WTC11 (cell line): ENCODE measurements around the gene KIF19. TPM values are rescaled to one million over a fixed set of nuclear protein-coding genes. Genes with fewer than 3 reads are reported as not detected.

ENCODE experiments used
- ATAC-seq: fragments of 200-7000 bp; cut with Tn5 transposase; 2 replicates; pipeline ENCODE4 v1.10.0; 2021; ENCODE audit warnings: mild to moderate bottlenecking, moderate library complexity
- CTCF ChIA-PET: fragments of 300-600 bp; sonication (Branson Sonifier 250); formaldehyde crosslinking; loops from one replicate; lab custom pipeline; 2021; ENCODE audit warnings: antibody characterized with exemption; lab: Charles Lee
- POLR2A ChIA-PET: fragments of 350-600 bp; sonication (Branson Sonifier 250); formaldehyde crosslinking; loops from one replicate; lab custom pipeline; 2021; ENCODE audit warnings: antibody characterized with exemption; lab: Charles Lee
- DNase-seq: peaks from one replicate; pipeline ENCODE4 v3.0.0; 2021; ENCODE audit warnings: low spot score
- H3K27ac Mint-ChIP-seq: 2 replicates; pipeline ENCODE4 v1.8.0; 2021; ENCODE audit warnings: mixed read lengths
- H3K27me3 Mint-ChIP-seq: 2 replicates; pipeline ENCODE4 v1.8.0; 2021; ENCODE audit warnings: low read depth, mild to moderate bottlenecking, moderate library complexity, mixed read lengths
- H3K36me3 Mint-ChIP-seq: 2 replicates; pipeline ENCODE4 v1.8.0; 2021; ENCODE audit warnings: mixed read lengths
- H3K4me1 Mint-ChIP-seq: 2 replicates; pipeline ENCODE4 v1.8.0; 2022; ENCODE audit warnings: mixed read lengths
- H3K4me3 Mint-ChIP-seq: 2 replicates; pipeline ENCODE4 v1.8.0; 2021; ENCODE audit warnings: mild to moderate bottlenecking, moderate library complexity, mixed read lengths
- H3K9me3 Mint-ChIP-seq: 2 replicates; pipeline ENCODE4 v1.8.0; 2021; ENCODE audit warnings: mixed read lengths
- ARID4B ChIP-seq: sonication (generic); formaldehyde crosslinking; IDR thresholded peaks from 2 replicates; pipeline ENCODE4 v1.8.0; 2023; ENCODE audit warnings: missing genetic modification reagents, mild to moderate bottlenecking, borderline replicate concordance
- E2F1 ChIP-seq: sonication (generic); formaldehyde crosslinking; IDR thresholded peaks from 2 replicates; pipeline ENCODE4 v1.8.0; 2022; ENCODE audit warnings: mild to moderate bottlenecking, missing genetic modification reagents
- E2F4 ChIP-seq: sonication (generic); formaldehyde crosslinking; IDR thresholded peaks from 2 replicates; pipeline ENCODE4 v1.8.1; 2022; ENCODE audit warnings: low read depth, mild to moderate bottlenecking, moderate library complexity, missing genetic modification reagents, borderline replicate concordance
- ELF4 ChIP-seq: sonication (generic); formaldehyde crosslinking; IDR thresholded peaks from 2 replicates; pipeline ENCODE4 v1.8.1; 2022; ENCODE audit warnings: low read depth, mild to moderate bottlenecking, moderate library complexity, missing genetic modification reagents
- EMX1 ChIP-seq: fragments of 250-450 bp; sonication (Bioruptor Pico); IDR thresholded peaks from 2 replicates; pipeline ENCODE4 v1.8.0; 2021; ENCODE audit warnings: mild to moderate bottlenecking
- ESRRA ChIP-seq: sonication (generic); formaldehyde crosslinking; IDR thresholded peaks from 2 replicates; pipeline ENCODE4 v1.8.1; 2022; ENCODE audit warnings: mild to moderate bottlenecking, missing genetic modification reagents, borderline replicate concordance
- FOXP4 ChIP-seq: sonication (generic); formaldehyde crosslinking; IDR thresholded peaks from 2 replicates; pipeline ENCODE4 v1.8.0; 2022; ENCODE audit warnings: mild to moderate bottlenecking, missing genetic modification reagents
- HMGXB4 ChIP-seq: sonication (generic); formaldehyde crosslinking; IDR thresholded peaks from 2 replicates; pipeline ENCODE4 v1.8.1; 2023; ENCODE audit warnings: mild to moderate bottlenecking, moderate library complexity, missing genetic modification reagents
- IRF1 ChIP-seq: sonication (generic); formaldehyde crosslinking; IDR thresholded peaks from 2 replicates; pipeline ENCODE4 v1.8.0; 2023; ENCODE audit warnings: missing genetic modification reagents
- KAT7 ChIP-seq: sonication (generic); formaldehyde crosslinking; IDR thresholded peaks from 2 replicates; pipeline ENCODE4 v1.8.1; 2023; ENCODE audit warnings: missing genetic modification reagents, mild to moderate bottlenecking, borderline replicate concordance
- PREB ChIP-seq: sonication (generic); formaldehyde crosslinking; IDR thresholded peaks from 2 replicates; pipeline ENCODE4 v1.8.1; 2022; ENCODE audit warnings: mild to moderate bottlenecking, missing genetic modification reagents, moderate library complexity, borderline replicate concordance
- SOX15 ChIP-seq: fragments of 250-450 bp; sonication (Bioruptor Pico); IDR thresholded peaks from 2 replicates; pipeline ENCODE4 v1.9.0; 2021; ENCODE audit warnings: mild to moderate bottlenecking
- USF2 ChIP-seq: sonication (generic); formaldehyde crosslinking; IDR thresholded peaks from 2 replicates; pipeline ENCODE4 v1.8.1; 2023; ENCODE audit warnings: mild to moderate bottlenecking, missing genetic modification reagents, moderate library complexity
- ZBTB21 ChIP-seq: sonication (generic); formaldehyde crosslinking; IDR thresholded peaks from 2 replicates; pipeline ENCODE4 v1.8.1; 2023; ENCODE audit warnings: mild to moderate bottlenecking, missing genetic modification reagents, borderline replicate concordance
- ZNF219 ChIP-seq: sonication (generic); formaldehyde crosslinking; IDR thresholded peaks from 2 replicates; pipeline ENCODE4 v1.8.0; 2023; ENCODE audit warnings: missing genetic modification reagents, mild to moderate bottlenecking, borderline replicate concordance
- ZNF232 ChIP-seq: sonication (generic); formaldehyde crosslinking; IDR thresholded peaks from 2 replicates; pipeline ENCODE4 v1.8.0; 2022; ENCODE audit warnings: mild to moderate bottlenecking, missing genetic modification reagents
- ZNF416 ChIP-seq: fragments of 250-450 bp; sonication (Bioruptor Pico); IDR thresholded peaks from 2 replicates; pipeline ENCODE4 v1.9.0; 2021; ENCODE audit warnings: mild to moderate bottlenecking, inconsistent platforms
- total RNA-seq: library from RNA; stranded (reverse); gene quantifications from 3 replicates; pipeline ENCODE4 v1.2.3, GENCODE V29; 2021

The KIF19 gene
- total RNA-seq, 1 experiment from 2014 or later = 0.44 TPM

- TF ChIP-seq FOXP4 (CRISPR knock-in tag) (no peak), HMGXB4 (CRISPR knock-in tag) (no peak), EMX1 (CRISPR knock-in tag) (no peak), USF2 (CRISPR knock-in tag) (no peak)
- TF ChIP-seq, all 79 proteins: peak for 0
Measured at GRCh38 chr17:74326506-74326905, 480 bp downstream of the KIF19 start (continued).

GRCh38 chr17:74328487-74328886, 2.5 kb downstream of the KIF19 start:
- Mint-ChIP-seq H3K27me3 (peaks cover 39% of the 10 kb centered on the region), H3K4me3 (no peak overlapping the region), H3K36me3 (no peaks in the 10 kb centered on the region), H3K27ac (peak overlapping the region; percentile 32; the same call in 1 of the 2 replicates)
- no peak for DNase-seq
- CTCF ChIA-PET = interaction anchor here (1.5 to 2.9 kb wide), 2 partner anchors 23 to 40 kb away, joined by 5 to 12 read pairs; no protein-coding TSS in a partner anchor
- TF ChIP-seq E2F1 (CRISPR knock-in tag) (no peak), SOX15 (CRISPR knock-in tag) (no peak), ZNF219 (CRISPR knock-in tag) (no peak), ZNF232 (no peak), ZBTB21 (no peak)
- TF ChIP-seq, all 79 proteins: peak for 0
- Mint-ChIP-seq H3K9me3 (no peaks in the 10 kb centered on the region), H3K4me1 (peaks cover 27% of the 10 kb centered on the region)
- POLR2A ChIA-PET = no interaction called here
- no peak for ATAC-seq

- DNase-seq = no peak
- no peak overlapping the region for H3K4me3 Mint-ChIP-seq
- ChIA-PET POLR2A (no interaction called here), CTCF (interaction anchor here (1.5 to 2.9 kb wide), 2 partner anchors 22 to 39 kb away, joined by 5 to 12 read pairs; no protein-coding TSS in a partner anchor)
- H3K36me3 Mint-ChIP-seq = 0 out of 2 replicates have a peak, but pooled peaks cover 1% of the 10 kb centered on the region
- no peak overlapping the region for H3K27ac Mint-ChIP-seq
- H3K4me1 Mint-ChIP-seq = peaks cover 27% of the 10 kb centered on the region
- peaks cover 33% of the 10 kb centered on the region for H3K27me3 Mint-ChIP-seq
- no peak for ATAC-seq
- peaks cover 4% of the 10 kb centered on the region; the same call in 1 of the 2 replicates for H3K9me3 Mint-ChIP-seq
- TF ChIP-seq PREB (CRISPR knock-in tag) = no peak
- no peak for TF ChIP-seq ESRRA (CRISPR knock-in tag)
- no peak for TF ChIP-seq ZNF416 (CRISPR knock-in tag)
- TF ChIP-seq ELF4 (CRISPR knock-in tag) = no peak
- no peak for TF ChIP-seq IRF1 (CRISPR knock-in tag)
- no peak for TF ChIP-seq E2F4
- TF ChIP-seq USF2 (CRISPR knock-in tag) = no peak
- TF ChIP-seq ARID4B (CRISPR knock-in tag) = no peak
- TF ChIP-seq KAT7 = no peak
Measured at GRCh38 chr17:74329378-74329777, 3.4 kb downstream of the KIF19 start.
